ENCODE data around the gene COX7A2. TPM values are rescaled to one million over a fixed set of nuclear protein-coding genes. Genes with fewer than 3 reads are reported as not detected.

COX7A2 gene
- total RNA-seq, 1 donor: 197 TPM

- no peak for DNase-seq (ENCODE audit: low read depth)
- peak overlapping the region; percentile 48 for H3K4me3 ChIP-seq (ENCODE audit: low read depth, low read length)
- TF ChIP-seq, protein P1, sequence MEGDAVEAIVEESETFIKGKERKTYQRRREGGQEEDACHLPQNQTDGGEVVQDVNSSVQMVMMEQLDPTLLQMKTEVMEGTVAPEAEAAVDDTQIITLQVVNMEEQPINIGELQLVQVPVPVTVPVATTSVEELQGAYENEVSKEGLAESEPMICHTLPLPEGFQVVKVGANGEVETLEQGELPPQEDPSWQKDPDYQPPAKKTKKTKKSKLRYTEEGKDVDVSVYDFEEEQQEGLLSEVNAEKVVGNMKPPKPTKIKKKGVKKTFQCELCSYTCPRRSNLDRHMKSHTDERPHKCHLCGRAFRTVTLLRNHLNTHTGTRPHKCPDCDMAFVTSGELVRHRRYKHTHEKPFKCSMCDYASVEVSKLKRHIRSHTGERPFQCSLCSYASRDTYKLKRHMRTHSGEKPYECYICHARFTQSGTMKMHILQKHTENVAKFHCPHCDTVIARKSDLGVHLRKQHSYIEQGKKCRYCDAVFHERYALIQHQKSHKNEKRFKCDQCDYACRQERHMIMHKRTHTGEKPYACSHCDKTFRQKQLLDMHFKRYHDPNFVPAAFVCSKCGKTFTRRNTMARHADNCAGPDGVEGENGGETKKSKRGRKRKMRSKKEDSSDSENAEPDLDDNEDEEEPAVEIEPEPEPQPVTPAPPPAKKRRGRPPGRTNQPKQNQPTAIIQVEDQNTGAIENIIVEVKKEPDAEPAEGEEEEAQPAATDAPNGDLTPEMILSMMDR (IDR thresholded peaks at IDR 0.05; ENCODE audit: insufficient read depth, low read length): no peak
Observed at GRCh38 chr6:75281653-75282052, 38.1 kb upstream of the COX7A2 start.

- TF ChIP-seq, protein P1 (IDR thresholded peaks at IDR 0.05; ENCODE audit: insufficient read depth, low read length): no peak
- peak; percentile 49 for DNase-seq (ENCODE audit: low read depth)
- H3K4me3 ChIP-seq (ENCODE audit: low read depth, low read length): peak overlapping the region; percentile 6
Observed at GRCh38 chr6:75280131-75280855, 36.7 kb upstream of the COX7A2 start.

DNA sequence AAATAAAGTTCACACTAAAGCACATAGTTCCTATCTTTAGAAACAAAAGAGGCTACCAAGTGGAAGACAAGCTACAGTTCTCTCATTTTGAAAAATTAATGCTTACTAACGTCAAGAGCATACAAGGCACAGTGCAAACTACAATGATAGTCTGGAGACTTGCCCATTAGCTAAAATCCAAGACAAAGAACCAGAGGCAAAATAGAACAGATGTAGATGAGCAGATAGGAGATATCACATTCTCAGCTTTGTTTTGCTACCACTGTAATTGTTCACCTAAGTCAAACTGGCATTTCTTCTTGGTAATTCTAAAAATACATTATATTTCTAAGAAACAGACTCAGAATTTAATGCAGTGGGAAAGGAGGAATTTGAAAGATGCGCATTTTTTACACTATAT is 35.8 kb upstream of the COX7A2 start:
- TF ChIP-seq, protein P1 (IDR thresholded peaks at IDR 0.05; ENCODE audit: insufficient read depth, low read length): no peak
- no peak overlapping the region for H3K4me3 ChIP-seq (ENCODE audit: low read depth, low read length)
- peak; percentile 56 for DNase-seq (ENCODE audit: low read depth)

- no peak for DNase-seq (ENCODE audit: low read depth)
- TF ChIP-seq, protein P1 (IDR thresholded peaks at IDR 0.05; ENCODE audit: insufficient read depth, low read length): no peak
- no peak overlapping the region for H3K4me3 ChIP-seq (ENCODE audit: low read depth, low read length)
Observed at GRCh38 chr6:75278474-75279077, 35.0 kb upstream of the COX7A2 start.

GRCh38 chr6:75275067-75275466 is 31.5 kb upstream of the COX7A2 start:
- TF ChIP-seq, protein P1 (IDR thresholded peaks at IDR 0.05; ENCODE audit: insufficient read depth, low read length): no peak
- peak; percentile 44 for DNase-seq (ENCODE audit: low read depth)
- H3K4me3 ChIP-seq (ENCODE audit: low read depth, low read length): no peak overlapping the region

GRCh38 chr6:75273009-75273408 is 29.4 kb upstream of the COX7A2 start:
- TF ChIP-seq, protein P1 (IDR thresholded peaks at IDR 0.05; ENCODE audit: insufficient read depth, low read length): no peak
- no peak for DNase-seq (ENCODE audit: low read depth)
- H3K4me3 ChIP-seq (ENCODE audit: low read depth, low read length): no peak overlapping the region

Measured in fibroblast of the aortic adventitia (primary cell).